ENCODE measurements around the gene ACCS. TPM values are rescaled to one million over a fixed set of nuclear protein-coding genes. Genes with fewer than 3 reads are reported as not detected.

The ACCS gene
- total RNA-seq, 2 experiments from 2014 or later: 16.2 to 16.6 TPM

DNA sequence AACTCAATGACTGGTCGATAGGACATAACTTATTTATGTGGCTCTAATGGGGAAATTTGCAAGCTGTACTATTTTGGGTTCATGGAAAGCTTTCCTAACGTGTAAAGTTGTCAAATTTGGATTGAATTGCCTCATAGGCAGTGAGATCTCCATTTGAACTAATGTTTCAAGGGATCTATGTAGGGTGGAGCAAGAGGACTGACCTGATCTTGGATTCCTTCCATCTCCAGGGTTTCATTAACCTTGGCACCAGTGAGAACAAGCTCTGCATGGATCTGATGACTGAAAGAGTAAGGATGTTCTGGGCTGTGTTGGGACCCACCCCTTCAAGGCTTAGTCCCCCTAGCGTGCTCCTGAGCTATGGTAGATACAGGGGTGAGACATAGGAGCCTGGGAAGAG, 16.2 kb upstream of the ACCS start:
- Mint-ChIP-seq H3K4me1 (ENCODE audit: low read depth) (no peaks in the 10 kb centered on the region), H3K27ac (no peak overlapping the region), H3K36me3 (ENCODE audit: low read depth) (no peaks in the 10 kb centered on the region), H3K4me3 (no peak overlapping the region), H3K27me3 (ENCODE audit: low read depth) (no peaks in the 10 kb centered on the region), H3K9me3 (no peaks in the 10 kb centered on the region)
- intact Hi-C loops (cut with micrococcal nuclease): no loop called here
- no peak for DNase-seq
- CTCF ChIA-PET: interaction anchor here (0.9 kb wide), 1 partner anchor 160 kb away, joined by 3 read pairs; no protein-coding TSS in a partner anchor

GRCh38 chr11:44051171-44051570, 14.9 kb upstream of the ACCS start:
- Mint-ChIP-seq H3K4me1 (ENCODE audit: low read depth) (no peaks in the 10 kb centered on the region), H3K36me3 (ENCODE audit: low read depth) (no peaks in the 10 kb centered on the region), H3K27ac (no peak overlapping the region), H3K9me3 (no peaks in the 10 kb centered on the region), H3K27me3 (ENCODE audit: low read depth) (no peaks in the 10 kb centered on the region), H3K4me3 (no peak overlapping the region)
- CTCF ChIA-PET: no interaction called here
- intact Hi-C loops (cut with micrococcal nuclease): no loop called here
- no peak for DNase-seq

DNA sequence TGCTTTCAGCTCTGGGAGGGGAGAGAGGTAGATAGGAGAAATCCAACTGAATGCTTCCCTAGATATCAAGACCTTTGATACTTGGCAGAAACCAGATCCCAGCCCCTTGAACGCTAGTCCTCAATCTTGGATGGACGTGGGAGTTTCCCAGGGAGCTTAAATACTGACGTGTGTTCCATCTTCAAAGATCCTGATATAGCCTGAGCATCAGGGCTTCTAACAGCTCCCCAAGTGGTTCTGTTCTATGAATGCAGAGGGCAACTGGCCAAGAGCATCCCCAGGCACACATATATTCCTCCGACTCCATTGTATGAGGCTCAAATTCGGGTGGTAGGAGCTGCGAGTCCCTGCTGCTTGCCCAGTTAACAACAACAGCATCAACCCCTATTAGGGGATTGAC, 8.7 kb upstream of the ACCS start:
- intact Hi-C loops (cut with micrococcal nuclease): no loop called here
- Mint-ChIP-seq H3K4me3 (no peak overlapping the region), H3K27ac (no peak overlapping the region), H3K36me3 (ENCODE audit: low read depth) (no peaks in the 10 kb centered on the region), H3K27me3 (ENCODE audit: low read depth) (no peaks in the 10 kb centered on the region), H3K4me1 (ENCODE audit: low read depth) (no peaks in the 10 kb centered on the region), H3K9me3 (no peaks in the 10 kb centered on the region)
- CTCF ChIA-PET: no interaction called here
- no peak for DNase-seq

- no peak overlapping the region for H3K4me3 Mint-ChIP-seq
- no peaks in the 10 kb centered on the region for H3K9me3 Mint-ChIP-seq
- CTCF ChIA-PET: interaction anchor here (1.4 kb wide), 1 partner anchor 25 kb away, joined by 3 read pairs; no protein-coding TSS in a partner anchor
- H3K27ac Mint-ChIP-seq: no peak overlapping the region
- no peaks in the 10 kb centered on the region for H3K4me1 Mint-ChIP-seq (ENCODE audit: low read depth)
- no peak for DNase-seq
- no peaks in the 10 kb centered on the region for H3K36me3 Mint-ChIP-seq (ENCODE audit: low read depth)
- H3K27me3 Mint-ChIP-seq (ENCODE audit: low read depth): no peaks in the 10 kb centered on the region
- intact Hi-C loops (cut with micrococcal nuclease): no loop called here
These were observed 7.8 kb upstream of the ACCS start for GRCh38 chr11:44058275-44058674.

DNA sequence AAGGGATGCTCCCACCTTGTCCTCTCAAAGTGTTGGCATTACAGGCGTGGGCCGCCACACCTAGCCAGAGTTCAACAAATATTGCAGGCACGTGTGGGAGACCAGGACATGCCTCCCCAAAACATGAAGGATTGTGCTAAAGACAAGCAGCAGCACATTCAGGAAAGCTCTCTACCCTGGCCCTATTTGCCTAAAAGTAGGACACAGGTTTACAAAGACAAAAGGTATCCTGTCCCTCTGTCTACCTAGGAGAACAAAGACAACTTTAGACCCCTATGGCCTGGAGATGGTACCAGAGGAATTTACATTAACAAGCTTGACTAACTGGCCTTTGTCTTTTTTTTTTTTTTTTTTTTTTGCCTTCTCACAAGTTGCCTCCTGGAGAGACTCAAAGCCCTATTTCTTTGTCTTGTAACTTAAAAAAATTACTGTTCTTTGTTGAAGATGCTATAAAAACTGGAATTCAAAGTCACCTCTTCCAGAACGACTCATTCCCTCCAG, 859 bp upstream of the ACCS start:
- H3K27me3 Mint-ChIP-seq (ENCODE audit: low read depth): no peaks in the 10 kb centered on the region

GRCh38 chr11:44066732-44067141, 667 bp downstream of the ACCS start:
- CTCF ChIA-PET: interaction anchor here (1.0 to 2.2 kb wide), 5 partner anchors 12 to 177 kb away, joined by 3 to 6 read pairs (median 5); no protein-coding TSS in a partner anchor
- H3K4me1 Mint-ChIP-seq (ENCODE audit: low read depth): peaks cover 20% of the 10 kb centered on the region
- peaks cover 2% of the 10 kb centered on the region for H3K36me3 Mint-ChIP-seq (ENCODE audit: low read depth)
- no peak for DNase-seq
- H3K27ac Mint-ChIP-seq: peak overlapping the region; percentile 93
- H3K9me3 Mint-ChIP-seq: no peaks in the 10 kb centered on the region
- H3K27me3 Mint-ChIP-seq (ENCODE audit: low read depth): no peaks in the 10 kb centered on the region
- intact Hi-C loops (cut with micrococcal nuclease): loop anchor here (1.0 to 10.0 kb wide), 7 partner anchors 29 to 752 kb away; partner anchors contain the start of genes ALKBH3, API5, C11orf96 and EXT2
- H3K4me3 Mint-ChIP-seq: peak overlapping the region; percentile 88

More for the DNA sequence above, 859 bp upstream of the ACCS start:
- intact Hi-C loops (cut with micrococcal nuclease): loop anchor here (5.0 to 10.0 kb wide), 4 partner anchors 180 to 750 kb away; partner anchors contain the start of genes ALKBH3, API5 and TTC17
- peak overlapping the region; percentile 88 for H3K4me3 Mint-ChIP-seq
- H3K36me3 Mint-ChIP-seq (ENCODE audit: low read depth): peaks cover 2% of the 10 kb centered on the region
- CTCF ChIA-PET: interaction anchor here (0.5 to 2.2 kb wide), 7 partner anchors 9 to 686 kb away, joined by 4 to 6 read pairs (median 5); no protein-coding TSS in a partner anchor
- no peaks in the 10 kb centered on the region for H3K9me3 Mint-ChIP-seq
- H3K4me1 Mint-ChIP-seq (ENCODE audit: low read depth): peaks cover 20% of the 10 kb centered on the region
- no peak for DNase-seq
- H3K27ac Mint-ChIP-seq: peak overlapping the region; percentile 93

- H3K4me3 Mint-ChIP-seq: peak overlapping the region; percentile 88
- peak overlapping the region; percentile 93 for H3K27ac Mint-ChIP-seq
- DNase-seq: no peak
- CTCF ChIA-PET: interaction anchor here (1.0 to 2.2 kb wide), 4 partner anchors 13 to 122 kb away, joined by 3 to 7 read pairs (median 4); partner anchors contain the start of gene EXT2
- H3K9me3 Mint-ChIP-seq: no peaks in the 10 kb centered on the region
- intact Hi-C loops (cut with micrococcal nuclease): loop anchor here (2.0 to 10.0 kb wide), 6 partner anchors 124 to 752 kb away; partner anchors contain the start of genes ALKBH3, API5, C11orf96 and HSD17B12
- no peaks in the 10 kb centered on the region for H3K27me3 Mint-ChIP-seq (ENCODE audit: low read depth)
- H3K4me1 Mint-ChIP-seq (ENCODE audit: low read depth): peaks cover 20% of the 10 kb centered on the region
- peaks cover 2% of the 10 kb centered on the region for H3K36me3 Mint-ChIP-seq (ENCODE audit: low read depth)
These were observed 1.2 kb downstream of the ACCS start for GRCh38 chr11:44067266-44067665.

GRCh38 chr11:44068180-44068579, 2.1 kb downstream of the ACCS start:
- Mint-ChIP-seq H3K27me3 (ENCODE audit: low read depth) (no peaks in the 10 kb centered on the region), H3K9me3 (no peaks in the 10 kb centered on the region), H3K36me3 (ENCODE audit: low read depth) (peaks cover 2% of the 10 kb centered on the region), H3K4me3 (no peak overlapping the region), H3K27ac (no peak overlapping the region), H3K4me1 (ENCODE audit: low read depth) (peaks cover 20% of the 10 kb centered on the region)
- intact Hi-C loops (cut with micrococcal nuclease): loop anchor here (5.0 to 10.0 kb wide), 4 partner anchors 183 to 753 kb away; partner anchors contain the start of genes ALKBH3, API5 and TTC17
- no peak for DNase-seq
- CTCF ChIA-PET: interaction anchor here (0.6 to 1.4 kb wide), 4 partner anchors 12 to 455 kb away, joined by 3 to 7 read pairs (median 4); partner anchors contain the start of gene EXT2

DNA sequence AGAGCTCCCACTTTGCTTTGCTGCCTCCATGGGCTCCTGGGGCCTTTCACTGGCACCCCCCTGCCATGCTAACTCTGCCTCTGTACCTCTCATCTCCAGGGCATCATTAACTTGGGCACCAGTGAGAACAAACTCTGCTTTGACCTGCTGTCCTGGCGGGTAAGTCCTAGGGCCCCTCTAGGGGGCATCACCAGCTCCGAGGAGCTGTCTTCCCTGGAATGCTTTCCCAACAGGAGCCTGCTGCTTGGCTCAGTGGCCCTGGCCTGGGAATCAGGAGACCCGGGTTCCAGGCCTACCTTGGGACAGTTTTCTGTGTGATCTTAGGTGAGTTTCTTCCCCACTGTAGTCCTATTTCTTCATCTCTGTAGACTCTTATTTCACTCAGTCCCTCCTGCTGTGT, 5.1 kb downstream of the ACCS start:
- H3K4me3 Mint-ChIP-seq: no peak overlapping the region
- DNase-seq: no peak
- no peak overlapping the region for H3K27ac Mint-ChIP-seq
- H3K36me3 Mint-ChIP-seq (ENCODE audit: low read depth): peaks cover 2% of the 10 kb centered on the region
- no peaks in the 10 kb centered on the region for H3K9me3 Mint-ChIP-seq
- H3K27me3 Mint-ChIP-seq (ENCODE audit: low read depth): no peaks in the 10 kb centered on the region
- intact Hi-C loops (cut with micrococcal nuclease): no loop called here
- H3K4me1 Mint-ChIP-seq (ENCODE audit: low read depth): peaks cover 12% of the 10 kb centered on the region
- CTCF ChIA-PET: interaction anchor here (0.7 to 0.8 kb wide), 2 partner anchors 23 to 33 kb away, joined by 3 read pairs; no protein-coding TSS in a partner anchor

DNA sequence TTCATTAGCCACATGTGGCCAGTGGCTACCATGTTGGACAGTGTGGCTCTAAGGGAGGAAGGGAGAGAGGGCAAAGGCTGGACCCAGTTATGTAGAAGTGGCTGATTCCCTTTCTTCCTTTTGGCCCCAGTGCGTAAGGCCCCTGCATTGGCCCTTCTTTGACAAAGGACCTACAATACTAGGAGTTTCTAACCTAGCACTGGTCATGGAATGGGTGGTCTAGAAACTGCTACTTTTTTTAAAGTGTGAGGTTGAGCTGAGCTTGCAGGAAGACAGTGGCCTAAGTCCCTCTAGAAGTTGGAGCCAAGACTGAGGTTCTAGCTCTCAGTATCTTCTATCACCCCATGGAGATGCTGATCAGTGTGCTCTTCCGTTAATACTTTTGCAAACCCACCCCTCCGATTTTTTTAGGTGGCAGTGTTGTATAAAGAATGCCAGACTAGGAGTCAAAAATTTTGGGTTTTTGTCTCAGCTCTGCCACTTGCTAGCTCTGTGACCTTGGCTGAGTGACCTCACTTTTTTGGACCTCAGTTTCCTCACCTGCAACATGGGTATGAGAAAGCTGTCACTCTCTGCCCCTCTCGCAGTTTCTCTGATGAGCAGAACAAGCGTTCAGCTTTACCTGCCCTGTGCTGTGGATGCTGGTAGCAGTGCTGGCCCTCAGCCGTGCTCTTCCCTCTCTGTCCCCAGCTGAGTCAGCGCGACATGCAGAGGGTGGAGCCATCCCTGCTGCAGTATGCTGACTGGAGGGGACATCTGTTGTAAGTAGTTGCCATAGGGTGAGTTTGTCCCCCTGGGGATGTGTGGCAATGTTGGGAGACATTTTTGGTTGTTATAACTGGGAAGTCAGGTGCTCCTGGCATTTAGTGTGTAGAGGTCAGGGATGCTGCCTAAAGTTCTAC, 6.9 kb downstream of the ACCS start:
- Mint-ChIP-seq H3K4me1 (ENCODE audit: low read depth) (peaks cover 1% of the 10 kb centered on the region), H3K9me3 (no peaks in the 10 kb centered on the region), H3K36me3 (ENCODE audit: low read depth) (peaks cover 8% of the 10 kb centered on the region), H3K27ac (no peak overlapping the region), H3K27me3 (ENCODE audit: low read depth) (no peaks in the 10 kb centered on the region), H3K4me3 (no peak overlapping the region)
- CTCF ChIA-PET: interaction anchor here (0.5 kb wide), 1 partner anchor 20 kb away, joined by 4 read pairs; no protein-coding TSS in a partner anchor
- no peak for DNase-seq
- intact Hi-C loops (cut with micrococcal nuclease): no loop called here

- Mint-ChIP-seq H3K4me3 (no peak overlapping the region), H3K9me3 (no peaks in the 10 kb centered on the region), H3K27me3 (ENCODE audit: low read depth) (no peaks in the 10 kb centered on the region), H3K4me1 (ENCODE audit: low read depth) (no peaks in the 10 kb centered on the region), H3K36me3 (ENCODE audit: low read depth) (peaks cover 20% of the 10 kb centered on the region), H3K27ac (peak overlapping the region; percentile 0)
- no peak for DNase-seq
- CTCF ChIA-PET: no interaction called here
- intact Hi-C loops (cut with micrococcal nuclease): no loop called here
These were observed 12.7 kb downstream of the ACCS start for GRCh38 chr11:44078794-44079193.

- no peaks in the 10 kb centered on the region for H3K9me3 Mint-ChIP-seq
- CTCF ChIA-PET: no interaction called here
- peaks cover 25% of the 10 kb centered on the region for H3K36me3 Mint-ChIP-seq (ENCODE audit: low read depth)
- H3K4me1 Mint-ChIP-seq (ENCODE audit: low read depth): no peaks in the 10 kb centered on the region
- no peak for DNase-seq
- no peaks in the 10 kb centered on the region for H3K27me3 Mint-ChIP-seq (ENCODE audit: low read depth)
- intact Hi-C loops (cut with micrococcal nuclease): no loop called here
- H3K27ac Mint-ChIP-seq: no peak overlapping the region
- no peak overlapping the region for H3K4me3 Mint-ChIP-seq
These were observed 13.3 kb downstream of the ACCS start for GRCh38 chr11:44079376-44079775.

All from activated naive CD4-positive, alpha-beta T cell treated with anti-CD3 and anti-CD28 coated beads for 36 hours (primary cell).